WTC11 (cell line): Measurements from ENCODE around the gene TFB1M.

Experiments used
- FOXJ3 ChIP-seq: sonication (generic); formaldehyde crosslinking; IDR thresholded peaks from 2 replicates; pipeline ENCODE4 v1.9.0; 2021; ENCODE audit warnings: missing genetic modification reagents, mild to moderate bottlenecking, borderline replicate concordance
- NFE2L1 ChIP-seq: sonication (generic); formaldehyde crosslinking; IDR thresholded peaks from 2 replicates; pipeline ENCODE4 v1.8.1; 2023; ENCODE audit warnings: missing genetic modification reagents
- TCF7 ChIP-seq: sonication (generic); formaldehyde crosslinking; IDR thresholded peaks from 2 replicates; pipeline ENCODE4 v1.8.0; 2022; ENCODE audit warnings: mild to moderate bottlenecking, low read depth, missing genetic modification reagents, moderate library complexity
- TEAD4 ChIP-seq: sonication (generic); formaldehyde crosslinking; IDR thresholded peaks from 2 replicates; pipeline ENCODE4 v1.8.0; 2022; ENCODE audit warnings: mild to moderate bottlenecking, missing genetic modification reagents
- ZNF263 ChIP-seq: sonication (generic); formaldehyde crosslinking; IDR thresholded peaks from 2 replicates; pipeline ENCODE4 v1.8.1; 2022; ENCODE audit warnings: low read depth, mild to moderate bottlenecking, moderate library complexity, missing genetic modification reagents
- TF ChIP-seq, protein P1 (sequence below): fragments of 200-600 bp; IDR thresholded peaks from 2 replicates; pipeline ENCODE4 v1.8.0; 2022; ENCODE audit warnings: antibody characterized with exemption
- TF ChIP-seq, protein P2 (sequence below): sonication (generic); formaldehyde crosslinking; IDR thresholded peaks from 2 replicates; pipeline ENCODE4 v1.8.0; 2022; ENCODE audit warnings: mild to moderate bottlenecking, missing genetic modification reagents
- TF ChIP-seq, protein P3 (sequence below): sonication (generic); formaldehyde crosslinking; IDR thresholded peaks from 2 replicates; pipeline ENCODE4 v1.8.1; 2023; ENCODE audit warnings: mild to moderate bottlenecking, missing genetic modification reagents
- TF ChIP-seq, protein P4 (sequence below): sonication (generic); formaldehyde crosslinking; IDR thresholded peaks from 2 replicates; pipeline ENCODE4 v1.8.1; 2023; ENCODE audit warnings: mild to moderate bottlenecking, missing genetic modification reagents, moderate library complexity
- TF ChIP-seq, protein P5 (sequence below): sonication (generic); formaldehyde crosslinking; conservative IDR thresholded peaks from 2 replicates; pipeline ENCODE4 v1.8.1; 2022; ENCODE audit warnings: mild to moderate bottlenecking, missing genetic modification reagents
- TF ChIP-seq, protein P6 (sequence below): sonication (generic); formaldehyde crosslinking; IDR thresholded peaks from 2 replicates; pipeline ENCODE4 v1.8.1; 2023; ENCODE audit warnings: mild to moderate bottlenecking, missing genetic modification reagents, borderline replicate concordance
- TF ChIP-seq, protein P7 (sequence below): sonication (generic); formaldehyde crosslinking; IDR thresholded peaks from 2 replicates; pipeline ENCODE4 v1.8.1; 2022; ENCODE audit warnings: low read depth, mild to moderate bottlenecking, moderate library complexity, missing genetic modification reagents, borderline replicate concordance

DNA sequence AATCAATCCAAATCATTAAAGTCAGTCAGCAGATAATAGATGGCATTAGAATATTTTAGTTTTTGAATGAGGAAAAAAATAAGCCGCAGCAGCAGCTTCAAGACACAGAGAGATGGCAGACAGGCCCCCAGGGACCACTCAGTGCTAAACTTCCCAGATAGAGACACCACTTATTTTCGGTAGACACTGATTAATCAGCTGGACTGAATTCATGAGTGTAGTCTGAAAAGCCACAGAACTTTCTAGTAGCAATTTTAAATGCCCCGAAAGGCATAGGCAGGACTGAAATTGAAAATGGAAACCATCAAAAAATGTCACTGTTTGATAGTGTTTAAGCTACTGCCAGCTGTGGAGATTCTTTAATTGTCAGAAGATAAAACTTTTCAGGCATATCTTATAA lies 53.6 kb downstream of the TFB1M start:
- no peak for TF ChIP-seq TCF7 (CRISPR knock-in tag)
- TF ChIP-seq, protein P1, sequence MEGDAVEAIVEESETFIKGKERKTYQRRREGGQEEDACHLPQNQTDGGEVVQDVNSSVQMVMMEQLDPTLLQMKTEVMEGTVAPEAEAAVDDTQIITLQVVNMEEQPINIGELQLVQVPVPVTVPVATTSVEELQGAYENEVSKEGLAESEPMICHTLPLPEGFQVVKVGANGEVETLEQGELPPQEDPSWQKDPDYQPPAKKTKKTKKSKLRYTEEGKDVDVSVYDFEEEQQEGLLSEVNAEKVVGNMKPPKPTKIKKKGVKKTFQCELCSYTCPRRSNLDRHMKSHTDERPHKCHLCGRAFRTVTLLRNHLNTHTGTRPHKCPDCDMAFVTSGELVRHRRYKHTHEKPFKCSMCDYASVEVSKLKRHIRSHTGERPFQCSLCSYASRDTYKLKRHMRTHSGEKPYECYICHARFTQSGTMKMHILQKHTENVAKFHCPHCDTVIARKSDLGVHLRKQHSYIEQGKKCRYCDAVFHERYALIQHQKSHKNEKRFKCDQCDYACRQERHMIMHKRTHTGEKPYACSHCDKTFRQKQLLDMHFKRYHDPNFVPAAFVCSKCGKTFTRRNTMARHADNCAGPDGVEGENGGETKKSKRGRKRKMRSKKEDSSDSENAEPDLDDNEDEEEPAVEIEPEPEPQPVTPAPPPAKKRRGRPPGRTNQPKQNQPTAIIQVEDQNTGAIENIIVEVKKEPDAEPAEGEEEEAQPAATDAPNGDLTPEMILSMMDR: no peak
- TF ChIP-seq, protein P2, sequence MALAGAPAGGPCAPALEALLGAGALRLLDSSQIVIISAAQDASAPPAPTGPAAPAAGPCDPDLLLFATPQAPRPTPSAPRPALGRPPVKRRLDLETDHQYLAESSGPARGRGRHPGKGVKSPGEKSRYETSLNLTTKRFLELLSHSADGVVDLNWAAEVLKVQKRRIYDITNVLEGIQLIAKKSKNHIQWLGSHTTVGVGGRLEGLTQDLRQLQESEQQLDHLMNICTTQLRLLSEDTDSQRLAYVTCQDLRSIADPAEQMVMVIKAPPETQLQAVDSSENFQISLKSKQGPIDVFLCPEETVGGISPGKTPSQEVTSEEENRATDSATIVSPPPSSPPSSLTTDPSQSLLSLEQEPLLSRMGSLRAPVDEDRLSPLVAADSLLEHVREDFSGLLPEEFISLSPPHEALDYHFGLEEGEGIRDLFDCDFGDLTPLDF (CRISPR knock-in tag): no peak
- TF ChIP-seq, protein P3, sequence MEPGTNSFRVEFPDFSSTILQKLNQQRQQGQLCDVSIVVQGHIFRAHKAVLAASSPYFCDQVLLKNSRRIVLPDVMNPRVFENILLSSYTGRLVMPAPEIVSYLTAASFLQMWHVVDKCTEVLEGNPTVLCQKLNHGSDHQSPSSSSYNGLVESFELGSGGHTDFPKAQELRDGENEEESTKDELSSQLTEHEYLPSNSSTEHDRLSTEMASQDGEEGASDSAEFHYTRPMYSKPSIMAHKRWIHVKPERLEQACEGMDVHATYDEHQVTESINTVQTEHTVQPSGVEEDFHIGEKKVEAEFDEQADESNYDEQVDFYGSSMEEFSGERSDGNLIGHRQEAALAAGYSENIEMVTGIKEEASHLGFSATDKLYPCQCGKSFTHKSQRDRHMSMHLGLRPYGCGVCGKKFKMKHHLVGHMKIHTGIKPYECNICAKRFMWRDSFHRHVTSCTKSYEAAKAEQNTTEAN (CRISPR knock-in tag): no peak
- TF ChIP-seq ZNF263 (CRISPR knock-in tag): no peak
- no peak for TF ChIP-seq TEAD4 (CRISPR knock-in tag)
- TF ChIP-seq, protein P4, sequence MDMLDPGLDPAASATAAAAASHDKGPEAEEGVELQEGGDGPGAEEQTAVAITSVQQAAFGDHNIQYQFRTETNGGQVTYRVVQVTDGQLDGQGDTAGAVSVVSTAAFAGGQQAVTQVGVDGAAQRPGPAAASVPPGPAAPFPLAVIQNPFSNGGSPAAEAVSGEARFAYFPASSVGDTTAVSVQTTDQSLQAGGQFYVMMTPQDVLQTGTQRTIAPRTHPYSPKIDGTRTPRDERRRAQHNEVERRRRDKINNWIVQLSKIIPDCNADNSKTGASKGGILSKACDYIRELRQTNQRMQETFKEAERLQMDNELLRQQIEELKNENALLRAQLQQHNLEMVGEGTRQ (CRISPR knock-in tag): no peak
- TF ChIP-seq NFE2L1: no peak
- TF ChIP-seq, protein P5, sequence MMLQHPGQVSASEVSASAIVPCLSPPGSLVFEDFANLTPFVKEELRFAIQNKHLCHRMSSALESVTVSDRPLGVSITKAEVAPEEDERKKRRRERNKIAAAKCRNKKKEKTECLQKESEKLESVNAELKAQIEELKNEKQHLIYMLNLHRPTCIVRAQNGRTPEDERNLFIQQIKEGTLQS (CRISPR knock-in tag): no peak
- TF ChIP-seq, protein P6, sequence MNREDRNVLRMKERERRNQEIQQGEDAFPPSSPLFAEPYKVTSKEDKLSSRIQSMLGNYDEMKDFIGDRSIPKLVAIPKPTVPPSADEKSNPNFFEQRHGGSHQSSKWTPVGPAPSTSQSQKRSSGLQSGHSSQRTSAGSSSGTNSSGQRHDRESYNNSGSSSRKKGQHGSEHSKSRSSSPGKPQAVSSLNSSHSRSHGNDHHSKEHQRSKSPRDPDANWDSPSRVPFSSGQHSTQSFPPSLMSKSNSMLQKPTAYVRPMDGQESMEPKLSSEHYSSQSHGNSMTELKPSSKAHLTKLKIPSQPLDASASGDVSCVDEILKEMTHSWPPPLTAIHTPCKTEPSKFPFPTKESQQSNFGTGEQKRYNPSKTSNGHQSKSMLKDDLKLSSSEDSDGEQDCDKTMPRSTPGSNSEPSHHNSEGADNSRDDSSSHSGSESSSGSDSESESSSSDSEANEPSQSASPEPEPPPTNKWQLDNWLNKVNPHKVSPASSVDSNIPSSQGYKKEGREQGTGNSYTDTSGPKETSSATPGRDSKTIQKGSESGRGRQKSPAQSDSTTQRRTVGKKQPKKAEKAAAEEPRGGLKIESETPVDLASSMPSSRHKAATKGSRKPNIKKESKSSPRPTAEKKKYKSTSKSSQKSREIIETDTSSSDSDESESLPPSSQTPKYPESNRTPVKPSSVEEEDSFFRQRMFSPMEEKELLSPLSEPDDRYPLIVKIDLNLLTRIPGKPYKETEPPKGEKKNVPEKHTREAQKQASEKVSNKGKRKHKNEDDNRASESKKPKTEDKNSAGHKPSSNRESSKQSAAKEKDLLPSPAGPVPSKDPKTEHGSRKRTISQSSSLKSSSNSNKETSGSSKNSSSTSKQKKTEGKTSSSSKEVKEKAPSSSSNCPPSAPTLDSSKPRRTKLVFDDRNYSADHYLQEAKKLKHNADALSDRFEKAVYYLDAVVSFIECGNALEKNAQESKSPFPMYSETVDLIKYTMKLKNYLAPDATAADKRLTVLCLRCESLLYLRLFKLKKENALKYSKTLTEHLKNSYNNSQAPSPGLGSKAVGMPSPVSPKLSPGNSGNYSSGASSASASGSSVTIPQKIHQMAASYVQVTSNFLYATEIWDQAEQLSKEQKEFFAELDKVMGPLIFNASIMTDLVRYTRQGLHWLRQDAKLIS (CRISPR knock-in tag): no peak
- TF ChIP-seq FOXJ3: no peak
- TF ChIP-seq, protein P7, sequence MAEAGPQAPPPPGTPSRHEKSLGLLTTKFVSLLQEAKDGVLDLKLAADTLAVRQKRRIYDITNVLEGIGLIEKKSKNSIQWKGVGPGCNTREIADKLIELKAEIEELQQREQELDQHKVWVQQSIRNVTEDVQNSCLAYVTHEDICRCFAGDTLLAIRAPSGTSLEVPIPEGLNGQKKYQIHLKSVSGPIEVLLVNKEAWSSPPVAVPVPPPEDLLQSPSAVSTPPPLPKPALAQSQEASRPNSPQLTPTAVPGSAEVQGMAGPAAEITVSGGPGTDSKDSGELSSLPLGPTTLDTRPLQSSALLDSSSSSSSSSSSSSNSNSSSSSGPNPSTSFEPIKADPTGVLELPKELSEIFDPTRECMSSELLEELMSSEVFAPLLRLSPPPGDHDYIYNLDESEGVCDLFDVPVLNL (CRISPR knock-in tag): no peak
